IMR-90 (cell line): ENCODE measurements around the gene GFRA4.

Experiments
- FOS ChIP-seq: fragments of 150-350 bp; IDR thresholded peaks from 2 replicates; pipeline ENCODE4 v1.6.1; 2016; ENCODE audit warnings: low read depth, low read length
- MAFK ChIP-seq: IDR thresholded peaks from 2 replicates; pipeline ENCODE4 v1.6.1; 2012; ENCODE audit warnings: low read depth, low read length, improper control_type of control experiment
- MAZ ChIP-seq: IDR thresholded peaks from 2 replicates; pipeline ENCODE4 v1.6.1; 2012; ENCODE audit warnings: low read depth, mild to moderate bottlenecking, low read length, improper control_type of control experiment, moderate library complexity, borderline replicate concordance
- POLR2A ChIP-seq: IDR thresholded peaks from 2 replicates; pipeline ENCODE4 v1.6.1; 2012; ENCODE audit warnings: mild to moderate bottlenecking, low read depth, low read length
- RAD21 ChIP-seq: IDR thresholded peaks from 2 replicates; pipeline ENCODE4 v1.6.1; 2012; ENCODE audit warnings: low read length, improper control_type of control experiment
- RCOR1 ChIP-seq: IDR thresholded peaks from 2 replicates; pipeline ENCODE4 v1.6.1; 2012; ENCODE audit warnings: mild to moderate bottlenecking, low read length, improper control_type of control experiment; ENCODE audit not compliant: insufficient replicate concordance
- TF ChIP-seq, protein P1 (sequence below): conservative IDR thresholded peaks from 2 replicates; pipeline ENCODE4 v1.5.1; 2012; ENCODE audit warnings: mild to moderate bottlenecking, low read depth, low read length, improper control_type of control experiment

DNA sequence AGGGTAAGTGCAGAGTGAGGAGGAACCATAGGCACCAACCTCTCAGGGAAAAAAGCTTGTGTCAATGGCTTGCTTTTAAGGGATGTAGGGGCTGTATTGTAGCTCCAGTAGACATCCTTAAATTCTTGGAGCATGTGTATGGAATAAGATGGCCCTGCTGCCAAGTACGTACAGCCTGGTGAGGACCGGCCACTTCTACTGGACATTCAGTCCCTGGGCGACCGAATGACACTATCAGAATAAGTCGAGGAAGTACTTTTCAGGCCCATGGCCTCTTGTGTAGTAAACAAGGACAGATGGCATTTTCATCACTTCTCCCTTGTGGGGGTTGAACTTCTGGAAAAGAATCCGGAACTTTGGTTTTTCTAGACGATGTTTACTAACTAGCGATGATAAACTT is 32.8 kb downstream of the GFRA4 start:
- TF ChIP-seq POLR2A (no peak), RAD21 (no peak), MAZ (no peak), RCOR1 (no peak), MAFK (no peak), FOS (no peak)
- TF ChIP-seq, protein P1, sequence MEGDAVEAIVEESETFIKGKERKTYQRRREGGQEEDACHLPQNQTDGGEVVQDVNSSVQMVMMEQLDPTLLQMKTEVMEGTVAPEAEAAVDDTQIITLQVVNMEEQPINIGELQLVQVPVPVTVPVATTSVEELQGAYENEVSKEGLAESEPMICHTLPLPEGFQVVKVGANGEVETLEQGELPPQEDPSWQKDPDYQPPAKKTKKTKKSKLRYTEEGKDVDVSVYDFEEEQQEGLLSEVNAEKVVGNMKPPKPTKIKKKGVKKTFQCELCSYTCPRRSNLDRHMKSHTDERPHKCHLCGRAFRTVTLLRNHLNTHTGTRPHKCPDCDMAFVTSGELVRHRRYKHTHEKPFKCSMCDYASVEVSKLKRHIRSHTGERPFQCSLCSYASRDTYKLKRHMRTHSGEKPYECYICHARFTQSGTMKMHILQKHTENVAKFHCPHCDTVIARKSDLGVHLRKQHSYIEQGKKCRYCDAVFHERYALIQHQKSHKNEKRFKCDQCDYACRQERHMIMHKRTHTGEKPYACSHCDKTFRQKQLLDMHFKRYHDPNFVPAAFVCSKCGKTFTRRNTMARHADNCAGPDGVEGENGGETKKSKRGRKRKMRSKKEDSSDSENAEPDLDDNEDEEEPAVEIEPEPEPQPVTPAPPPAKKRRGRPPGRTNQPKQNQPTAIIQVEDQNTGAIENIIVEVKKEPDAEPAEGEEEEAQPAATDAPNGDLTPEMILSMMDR: no peak
